ENCODE results near the gene IGFL2. TPM values are rescaled to one million over a fixed set of nuclear protein-coding genes. Genes with fewer than 3 reads are reported as not detected.
A peak's percentile ranks its signal among the peaks of the same experiment; 100 is the strongest.
"Not testable (repeated sequence)": the region's sequence is repeated elsewhere in the genome, so short reads cannot be mapped to it uniquely, and the experiment has no call there.

The IGFL2 gene
- total and polyA plus RNA-seq, 2 experiments from 2014 or later = not detected

DNA sequence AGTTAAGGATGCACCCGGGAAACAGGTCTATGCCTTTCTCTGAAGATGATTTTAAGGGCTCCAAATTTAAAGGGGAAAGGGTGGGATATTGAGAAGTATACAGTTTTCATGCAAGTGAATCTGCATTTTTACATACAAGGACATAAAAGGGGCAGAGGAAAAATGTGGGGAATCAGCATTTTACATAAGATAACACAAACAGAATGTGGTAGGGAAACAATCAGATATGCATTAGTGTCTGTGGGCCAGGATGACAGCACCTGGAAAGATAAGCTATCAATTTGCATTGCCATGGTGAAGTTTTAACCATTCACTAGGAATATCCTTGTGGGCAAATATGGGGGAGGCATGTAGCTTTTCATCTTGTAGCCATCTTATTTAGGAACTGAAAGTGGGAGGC, 47.7 kb upstream of the IGFL2 start (continued):
- no peak for TF ChIP-seq EZH2phosphoT487 (IDR thresholded peaks at IDR 0.05; ENCODE audit: unreplicated experiment)

DNA sequence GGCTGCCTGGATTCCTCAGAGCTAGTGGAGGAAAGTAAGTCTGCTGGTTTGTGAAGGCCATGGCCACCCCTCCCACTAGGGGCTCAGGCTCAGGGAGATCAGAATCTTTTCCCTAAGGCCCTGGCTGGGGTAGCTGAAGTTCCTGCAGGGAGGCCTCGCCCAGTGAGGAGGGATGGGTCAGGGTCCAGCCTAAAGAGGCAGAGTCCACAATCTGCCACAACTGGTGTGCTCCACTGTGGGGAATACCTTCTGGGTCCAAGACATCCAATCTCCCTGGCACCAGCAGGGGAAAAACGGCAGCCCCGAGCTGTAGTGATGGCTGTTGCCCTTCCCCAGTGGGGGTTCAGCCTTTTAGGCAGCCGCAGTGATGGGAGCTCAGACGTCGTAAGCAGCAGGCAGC, 46.7 kb upstream of the IGFL2 start:
- peak; percentile 85 for ATAC-seq
- Histone ChIP-seq H3K4me1 (ENCODE audit: insufficient read depth) (no peaks in the 10 kb centered on the region), H3K27ac (ENCODE audit: low read depth) (no peak overlapping the region), H4K20me1 (replicated peaks; ENCODE audit: insufficient read depth) (no peaks in the 10 kb centered on the region), H2AFZ (peak overlapping the region; percentile 52; the same call in 1 of the 2 replicates), H3K4me3 (no peak overlapping the region), H3K27me3 (ENCODE audit: insufficient read depth) (no peaks in the 10 kb centered on the region), H3K36me3 (ENCODE audit: insufficient read depth) (no peaks in the 10 kb centered on the region), H3K79me2 (replicated peaks; ENCODE audit: insufficient read depth) (no peaks in the 10 kb centered on the region), H3K9me2 (ENCODE audit: insufficient read depth) (no peaks in the 10 kb centered on the region; the same call in 1 of the 2 replicates), H3K4me2 (no peak overlapping the region), H3F3A (replicated peaks; ENCODE audit: low read depth) (no peaks in the 10 kb centered on the region)
- H3K4me1 Mint-ChIP-seq = peaks cover 12% of the 10 kb centered on the region; the same call in 2 of the 3 replicates
- H3K27me3 Mint-ChIP-seq (ENCODE audit: insufficient read depth, low read depth, poor library complexity) = no peaks in the 10 kb centered on the region
- DNase-seq (ENCODE audit: low spot score) = peak; percentile 38
- H3K9me3 Mint-ChIP-seq = peaks cover 6% of the 10 kb centered on the region
- H3K36me3 Mint-ChIP-seq (ENCODE audit: low read depth) = no peaks in the 10 kb centered on the region
- H3K27ac Mint-ChIP-seq = no peak overlapping the region
- H3K4me3 Mint-ChIP-seq = no peak overlapping the region
- TF ChIP-seq, protein P1, sequence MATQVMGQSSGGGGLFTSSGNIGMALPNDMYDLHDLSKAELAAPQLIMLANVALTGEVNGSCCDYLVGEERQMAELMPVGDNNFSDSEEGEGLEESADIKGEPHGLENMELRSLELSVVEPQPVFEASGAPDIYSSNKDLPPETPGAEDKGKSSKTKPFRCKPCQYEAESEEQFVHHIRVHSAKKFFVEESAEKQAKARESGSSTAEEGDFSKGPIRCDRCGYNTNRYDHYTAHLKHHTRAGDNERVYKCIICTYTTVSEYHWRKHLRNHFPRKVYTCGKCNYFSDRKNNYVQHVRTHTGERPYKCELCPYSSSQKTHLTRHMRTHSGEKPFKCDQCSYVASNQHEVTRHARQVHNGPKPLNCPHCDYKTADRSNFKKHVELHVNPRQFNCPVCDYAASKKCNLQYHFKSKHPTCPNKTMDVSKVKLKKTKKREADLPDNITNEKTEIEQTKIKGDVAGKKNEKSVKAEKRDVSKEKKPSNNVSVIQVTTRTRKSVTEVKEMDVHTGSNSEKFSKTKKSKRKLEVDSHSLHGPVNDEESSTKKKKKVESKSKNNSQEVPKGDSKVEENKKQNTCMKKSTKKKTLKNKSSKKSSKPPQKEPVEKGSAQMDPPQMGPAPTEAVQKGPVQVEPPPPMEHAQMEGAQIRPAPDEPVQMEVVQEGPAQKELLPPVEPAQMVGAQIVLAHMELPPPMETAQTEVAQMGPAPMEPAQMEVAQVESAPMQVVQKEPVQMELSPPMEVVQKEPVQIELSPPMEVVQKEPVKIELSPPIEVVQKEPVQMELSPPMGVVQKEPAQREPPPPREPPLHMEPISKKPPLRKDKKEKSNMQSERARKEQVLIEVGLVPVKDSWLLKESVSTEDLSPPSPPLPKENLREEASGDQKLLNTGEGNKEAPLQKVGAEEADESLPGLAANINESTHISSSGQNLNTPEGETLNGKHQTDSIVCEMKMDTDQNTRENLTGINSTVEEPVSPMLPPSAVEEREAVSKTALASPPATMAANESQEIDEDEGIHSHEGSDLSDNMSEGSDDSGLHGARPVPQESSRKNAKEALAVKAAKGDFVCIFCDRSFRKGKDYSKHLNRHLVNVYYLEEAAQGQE (IDR thresholded peaks at IDR 0.05; ENCODE audit: unreplicated experiment) = no peak
- TF ChIP-seq, protein P2, sequence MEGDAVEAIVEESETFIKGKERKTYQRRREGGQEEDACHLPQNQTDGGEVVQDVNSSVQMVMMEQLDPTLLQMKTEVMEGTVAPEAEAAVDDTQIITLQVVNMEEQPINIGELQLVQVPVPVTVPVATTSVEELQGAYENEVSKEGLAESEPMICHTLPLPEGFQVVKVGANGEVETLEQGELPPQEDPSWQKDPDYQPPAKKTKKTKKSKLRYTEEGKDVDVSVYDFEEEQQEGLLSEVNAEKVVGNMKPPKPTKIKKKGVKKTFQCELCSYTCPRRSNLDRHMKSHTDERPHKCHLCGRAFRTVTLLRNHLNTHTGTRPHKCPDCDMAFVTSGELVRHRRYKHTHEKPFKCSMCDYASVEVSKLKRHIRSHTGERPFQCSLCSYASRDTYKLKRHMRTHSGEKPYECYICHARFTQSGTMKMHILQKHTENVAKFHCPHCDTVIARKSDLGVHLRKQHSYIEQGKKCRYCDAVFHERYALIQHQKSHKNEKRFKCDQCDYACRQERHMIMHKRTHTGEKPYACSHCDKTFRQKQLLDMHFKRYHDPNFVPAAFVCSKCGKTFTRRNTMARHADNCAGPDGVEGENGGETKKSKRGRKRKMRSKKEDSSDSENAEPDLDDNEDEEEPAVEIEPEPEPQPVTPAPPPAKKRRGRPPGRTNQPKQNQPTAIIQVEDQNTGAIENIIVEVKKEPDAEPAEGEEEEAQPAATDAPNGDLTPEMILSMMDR (conservative IDR thresholded peaks at IDR 0.05; ENCODE audit: low read depth in 2 of 2) = no peak
- TF ChIP-seq EZH2 (IDR thresholded peaks at IDR 0.05; ENCODE audit: low read depth, unreplicated experiment) (no peak), JUNB (IDR thresholded peaks at IDR 0.05; ENCODE audit: unreplicated experiment) (no peak), POLR2AphosphoS5 (IDR thresholded peaks at IDR 0.05; ENCODE audit: low read depth) (no peak), ZNF331 (CRISPR knock-in tag; IDR thresholded peaks at IDR 0.05; ENCODE audit: low read depth) (no peak), ZNF114 (CRISPR knock-in tag; IDR thresholded peaks at IDR 0.05) (no peak), CREB1 (CRISPR knock-in tag; IDR thresholded peaks at IDR 0.05; ENCODE audit: low read depth) (no peak)
- TF ChIP-seq, protein P3, sequence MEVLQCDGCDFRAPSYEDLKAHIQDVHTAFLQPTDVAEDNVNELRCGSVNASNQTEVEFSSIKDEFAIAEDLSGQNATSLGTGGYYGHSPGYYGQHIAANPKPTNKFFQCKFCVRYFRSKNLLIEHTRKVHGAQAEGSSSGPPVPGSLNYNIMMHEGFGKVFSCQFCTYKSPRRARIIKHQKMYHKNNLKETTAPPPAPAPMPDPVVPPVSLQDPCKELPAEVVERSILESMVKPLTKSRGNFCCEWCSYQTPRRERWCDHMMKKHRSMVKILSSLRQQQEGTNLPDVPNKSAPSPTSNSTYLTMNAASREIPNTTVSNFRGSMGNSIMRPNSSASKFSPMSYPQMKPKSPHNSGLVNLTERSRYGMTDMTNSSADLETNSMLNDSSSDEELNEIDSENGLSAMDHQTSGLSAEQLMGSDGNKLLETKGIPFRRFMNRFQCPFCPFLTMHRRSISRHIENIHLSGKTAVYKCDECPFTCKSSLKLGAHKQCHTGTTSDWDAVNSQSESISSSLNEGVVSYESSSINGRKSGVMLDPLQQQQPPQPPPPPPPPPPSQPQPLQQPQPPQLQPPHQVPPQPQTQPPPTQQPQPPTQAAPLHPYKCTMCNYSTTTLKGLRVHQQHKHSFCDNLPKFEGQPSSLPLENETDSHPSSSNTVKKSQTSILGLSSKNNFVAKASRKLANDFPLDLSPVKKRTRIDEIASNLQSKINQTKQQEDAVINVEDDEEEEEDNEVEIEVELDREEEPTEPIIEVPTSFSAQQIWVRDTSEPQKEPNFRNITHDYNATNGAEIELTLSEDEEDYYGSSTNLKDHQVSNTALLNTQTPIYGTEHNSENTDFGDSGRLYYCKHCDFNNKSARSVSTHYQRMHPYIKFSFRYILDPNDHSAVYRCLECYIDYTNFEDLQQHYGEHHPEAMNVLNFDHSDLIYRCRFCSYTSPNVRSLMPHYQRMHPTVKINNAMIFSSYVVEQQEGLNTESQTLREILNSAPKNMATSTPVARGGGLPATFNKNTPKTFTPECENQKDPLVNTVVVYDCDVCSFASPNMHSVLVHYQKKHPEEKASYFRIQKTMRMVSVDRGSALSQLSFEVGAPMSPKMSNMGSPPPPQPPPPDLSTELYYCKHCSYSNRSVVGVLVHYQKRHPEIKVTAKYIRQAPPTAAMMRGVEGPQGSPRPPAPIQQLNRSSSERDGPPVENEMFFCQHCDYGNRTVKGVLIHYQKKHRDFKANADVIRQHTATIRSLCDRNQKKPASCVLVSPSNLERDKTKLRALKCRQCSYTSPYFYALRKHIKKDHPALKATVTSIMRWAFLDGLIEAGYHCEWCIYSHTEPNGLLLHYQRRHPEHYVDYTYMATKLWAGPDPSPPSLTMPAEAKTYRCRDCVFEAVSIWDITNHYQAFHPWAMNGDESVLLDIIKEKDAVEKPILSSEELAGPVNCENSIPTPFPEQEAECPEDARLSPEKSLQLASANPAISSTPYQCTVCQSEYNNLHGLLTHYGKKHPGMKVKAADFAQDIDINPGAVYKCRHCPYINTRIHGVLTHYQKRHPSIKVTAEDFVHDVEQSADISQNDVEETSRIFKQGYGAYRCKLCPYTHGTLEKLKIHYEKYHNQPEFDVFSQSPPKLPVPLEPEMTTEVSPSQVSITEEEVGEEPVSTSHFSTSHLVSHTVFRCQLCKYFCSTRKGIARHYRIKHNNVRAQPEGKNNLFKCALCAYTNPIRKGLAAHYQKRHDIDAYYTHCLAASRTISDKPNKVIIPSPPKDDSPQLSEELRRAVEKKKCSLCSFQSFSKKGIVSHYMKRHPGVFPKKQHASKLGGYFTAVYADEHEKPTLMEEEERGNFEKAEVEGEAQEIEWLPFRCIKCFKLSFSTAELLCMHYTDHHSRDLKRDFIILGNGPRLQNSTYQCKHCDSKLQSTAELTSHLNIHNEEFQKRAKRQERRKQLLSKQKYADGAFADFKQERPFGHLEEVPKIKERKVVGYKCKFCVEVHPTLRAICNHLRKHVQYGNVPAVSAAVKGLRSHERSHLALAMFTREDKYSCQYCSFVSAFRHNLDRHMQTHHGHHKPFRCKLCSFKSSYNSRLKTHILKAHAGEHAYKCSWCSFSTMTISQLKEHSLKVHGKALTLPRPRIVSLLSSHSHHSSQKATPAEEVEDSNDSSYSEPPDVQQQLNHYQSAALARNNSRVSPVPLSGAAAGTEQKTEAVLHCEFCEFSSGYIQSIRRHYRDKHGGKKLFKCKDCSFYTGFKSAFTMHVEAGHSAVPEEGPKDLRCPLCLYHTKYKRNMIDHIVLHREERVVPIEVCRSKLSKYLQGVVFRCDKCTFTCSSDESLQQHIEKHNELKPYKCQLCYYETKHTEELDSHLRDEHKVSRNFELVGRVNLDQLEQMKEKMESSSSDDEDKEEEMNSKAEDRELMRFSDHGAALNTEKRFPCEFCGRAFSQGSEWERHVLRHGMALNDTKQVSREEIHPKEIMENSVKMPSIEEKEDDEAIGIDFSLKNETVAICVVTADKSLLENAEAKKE (CRISPR knock-in tag; IDR thresholded peaks at IDR 0.05) = no peak

DNA sequence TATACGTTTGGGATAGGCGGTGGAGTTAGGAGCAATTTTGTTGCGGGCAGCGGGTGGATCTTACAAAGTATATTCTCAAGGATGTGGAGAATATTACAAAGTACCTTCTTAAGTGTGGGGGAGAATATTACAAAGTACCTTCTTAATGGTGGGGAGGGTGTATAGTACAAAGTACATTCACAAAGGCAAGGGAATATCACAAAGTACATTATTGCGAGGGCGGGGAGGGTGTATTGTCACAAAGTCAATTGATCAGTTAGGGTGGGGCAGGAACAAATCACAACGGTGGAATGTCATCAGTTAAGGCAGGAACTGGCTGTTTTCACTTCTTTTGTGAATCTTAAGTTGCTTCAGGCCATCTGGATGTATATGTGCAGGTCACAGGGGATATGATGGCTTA, 45.7 kb upstream of the IGFL2 start:
- ATAC-seq; H3K4me3 Mint-ChIP-seq; H2AFZ ChIP-seq; H3K4me3 ChIP-seq; H3K79me2 ChIP-seq (replicated peaks; ENCODE audit: insufficient read depth); H4K20me1 ChIP-seq (replicated peaks; ENCODE audit: insufficient read depth); H3K27ac Mint-ChIP-seq; H3K27ac ChIP-seq (ENCODE audit: low read depth); H3K36me3 ChIP-seq (ENCODE audit: insufficient read depth); H3F3A ChIP-seq (replicated peaks; ENCODE audit: low read depth); H3K9me2 ChIP-seq (ENCODE audit: insufficient read depth); DNase-seq (ENCODE audit: low spot score); H3K4me2 ChIP-seq; H3K27me3 Mint-ChIP-seq (ENCODE audit: insufficient read depth, low read depth, poor library complexity); H3K36me3 Mint-ChIP-seq (ENCODE audit: low read depth); H3K4me1 ChIP-seq (ENCODE audit: insufficient read depth); H3K9me3 Mint-ChIP-seq; H3K27me3 ChIP-seq (ENCODE audit: insufficient read depth): not testable (repeated sequence)
- peaks cover 12% of the 10 kb centered on the region; the same call in 2 of the 3 replicates for H3K4me1 Mint-ChIP-seq
